IPS-18a (cell line): ENCODE results near the gene SEC62.

Source experiments
- H3K27ac ChIP-seq: one replicate; pipeline ENCODE4 v1.5.1; 2013; ENCODE audit warnings: low read length
- H3K27me3 ChIP-seq: one replicate; pipeline ENCODE4 v1.6.1; 2013; ENCODE audit warnings: mild to moderate bottlenecking, low read length; ENCODE audit not compliant: control insufficient read depth, insufficient read depth
- H3K36me3 ChIP-seq: one replicate; pipeline ENCODE4 v1.6.1; 2013; ENCODE audit warnings: low read depth, low read length; ENCODE audit not compliant: control insufficient read depth
- H3K4me1 ChIP-seq: one replicate; pipeline ENCODE4 v1.6.1; 2013; ENCODE audit warnings: low read depth, low read length; ENCODE audit not compliant: control insufficient read depth
- H3K4me3 ChIP-seq: one replicate; pipeline ENCODE4 v1.5.1; 2013; ENCODE audit warnings: low read length
- H3K9ac ChIP-seq: one replicate; pipeline ENCODE4 v1.6.1; 2013; ENCODE audit warnings: mild to moderate bottlenecking, low read length, moderate library complexity
- H3K9me3 ChIP-seq: one replicate; pipeline ENCODE4 v1.6.1; 2013; ENCODE audit warnings: low read depth, low read length; ENCODE audit not compliant: control insufficient read depth

SEC62 gene

GRCh38 chr3:169966428-169966950 is at the start of gene SEC62:
Gene SEC62 (plus strand): TSS chr3:169966807. CDS start chr3:169966823, 16 bp downstream.
- Histone ChIP-seq H3K36me3 (peaks cover 13% of the 10 kb centered on the region), H3K4me1 (peaks cover 22% of the 10 kb centered on the region), H3K9ac (peak within 1 kb of the TSS; percentile 85), H3K27ac (peak within 1 kb of the TSS; percentile 79), H3K9me3 (no peaks in the 10 kb centered on the region), H3K27me3 (no peaks in the 10 kb centered on the region), H3K4me3 (peak within 1 kb of the TSS; percentile 90)

- H3K36me3 ChIP-seq: no peaks in the 10 kb centered on the region
These were observed 43.4 kb upstream of the SEC62 start for GRCh38 chr3:169923189-169923588.

GRCh38 chr3:169923831-169924230 is 42.8 kb upstream of the SEC62 start:
- Histone ChIP-seq H3K4me1 (no peaks in the 10 kb centered on the region), H3K9ac (no peak overlapping the region), H3K36me3 (no peaks in the 10 kb centered on the region), H3K9me3 (no peaks in the 10 kb centered on the region), H3K4me3 (no peak overlapping the region), H3K27me3 (no peaks in the 10 kb centered on the region), H3K27ac (no peak overlapping the region)

More at GRCh38 chr3:169923189-169923588, 43.4 kb upstream of the SEC62 start:
- no peaks in the 10 kb centered on the region for H3K4me1 ChIP-seq
- H3K9ac ChIP-seq: no peak overlapping the region
- H3K9me3 ChIP-seq: no peaks in the 10 kb centered on the region
- no peaks in the 10 kb centered on the region for H3K27me3 ChIP-seq
- H3K4me3 ChIP-seq: no peak overlapping the region
- H3K27ac ChIP-seq: no peak overlapping the region

GRCh38 chr3:169929830-169930519 is 36.6 kb upstream of the SEC62 start:
- Histone ChIP-seq H3K9me3 (no peaks in the 10 kb centered on the region), H3K36me3 (no peaks in the 10 kb centered on the region), H3K4me1 (no peaks in the 10 kb centered on the region), H3K4me3 (no peak overlapping the region), H3K27me3 (no peaks in the 10 kb centered on the region), H3K9ac (no peak overlapping the region), H3K27ac (no peak overlapping the region)

GRCh38 chr3:169930843-169931242 is 35.8 kb upstream of the SEC62 start:
- Histone ChIP-seq H3K27me3 (no peaks in the 10 kb centered on the region), H3K4me1 (no peaks in the 10 kb centered on the region), H3K27ac (no peak overlapping the region), H3K9me3 (no peaks in the 10 kb centered on the region), H3K4me3 (no peak overlapping the region), H3K9ac (no peak overlapping the region), H3K36me3 (no peaks in the 10 kb centered on the region)

- H3K4me3 ChIP-seq: no peak overlapping the region
These were observed 34.7 kb upstream of the SEC62 start for GRCh38 chr3:169931747-169932520.

GRCh38 chr3:169939320-169939719 is 27.3 kb upstream of the SEC62 start:
- Histone ChIP-seq H3K9ac (no peak overlapping the region), H3K27ac (no peak overlapping the region), H3K9me3 (no peaks in the 10 kb centered on the region), H3K36me3 (no peaks in the 10 kb centered on the region), H3K4me1 (no peaks in the 10 kb centered on the region), H3K4me3 (no peak overlapping the region), H3K27me3 (no peaks in the 10 kb centered on the region)

More at GRCh38 chr3:169931747-169932520, 34.7 kb upstream of the SEC62 start:
- H3K27ac ChIP-seq: no peak overlapping the region
- no peaks in the 10 kb centered on the region for H3K4me1 ChIP-seq
- H3K9ac ChIP-seq: no peak overlapping the region
- no peaks in the 10 kb centered on the region for H3K9me3 ChIP-seq
- no peaks in the 10 kb centered on the region for H3K36me3 ChIP-seq
- H3K27me3 ChIP-seq: no peaks in the 10 kb centered on the region

GRCh38 chr3:169939751-169940150 is 26.9 kb upstream of the SEC62 start:
- Histone ChIP-seq H3K9me3 (no peaks in the 10 kb centered on the region), H3K9ac (no peak overlapping the region), H3K27me3 (no peaks in the 10 kb centered on the region), H3K4me1 (no peaks in the 10 kb centered on the region), H3K36me3 (no peaks in the 10 kb centered on the region), H3K27ac (no peak overlapping the region), H3K4me3 (no peak overlapping the region)

- Histone ChIP-seq H3K27me3 (no peaks in the 10 kb centered on the region), H3K9ac (no peak overlapping the region), H3K9me3 (no peaks in the 10 kb centered on the region), H3K27ac (no peak overlapping the region), H3K4me3 (no peak overlapping the region), H3K4me1 (no peaks in the 10 kb centered on the region), H3K36me3 (no peaks in the 10 kb centered on the region)
These were observed 26.0 kb upstream of the SEC62 start for GRCh38 chr3:169940470-169941181.

- Histone ChIP-seq H3K27me3 (no peaks in the 10 kb centered on the region), H3K27ac (no peak overlapping the region), H3K9ac (no peak overlapping the region), H3K9me3 (no peaks in the 10 kb centered on the region), H3K4me1 (no peaks in the 10 kb centered on the region), H3K4me3 (no peak overlapping the region), H3K36me3 (no peaks in the 10 kb centered on the region)
These were observed 21.3 kb upstream of the SEC62 start for GRCh38 chr3:169945313-169945712.

- no peak overlapping the region for H3K27ac ChIP-seq
- H3K27me3 ChIP-seq: no peaks in the 10 kb centered on the region
- no peak overlapping the region for H3K9ac ChIP-seq
- H3K9me3 ChIP-seq: no peaks in the 10 kb centered on the region
- no peaks in the 10 kb centered on the region for H3K36me3 ChIP-seq
- no peak overlapping the region for H3K4me3 ChIP-seq
- no peaks in the 10 kb centered on the region for H3K4me1 ChIP-seq
These were observed 20.3 kb upstream of the SEC62 start for GRCh38 chr3:169946336-169946735.
